ENCODE results near the gene MGMT.

Gene MGMT

DNA sequence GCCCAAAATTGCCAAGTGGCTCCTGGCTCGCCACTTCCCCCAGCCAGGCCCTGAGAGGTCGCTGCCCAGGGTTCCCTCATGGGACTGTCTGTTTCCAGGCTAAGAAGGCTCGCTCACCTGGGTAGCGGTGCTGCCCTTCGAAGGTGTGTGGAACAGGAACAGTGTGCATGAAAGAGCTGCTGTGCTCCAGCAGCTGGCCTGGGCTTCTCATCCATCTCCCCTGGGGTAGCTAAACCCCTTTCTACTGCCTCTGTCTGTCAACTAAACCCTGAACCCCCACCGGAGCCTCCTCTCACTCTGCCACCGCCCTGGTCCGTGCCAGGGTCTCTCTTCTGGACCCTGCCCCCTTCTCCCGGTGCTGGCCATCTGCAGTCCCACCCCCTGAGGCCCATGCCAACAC lies 344.2 kb downstream of the MGMT start:
- DNase-seq (ENCODE audit: low spot score): no peak
- H3K27ac ChIP-seq: no peak overlapping the region
- TF ChIP-seq, protein P1, sequence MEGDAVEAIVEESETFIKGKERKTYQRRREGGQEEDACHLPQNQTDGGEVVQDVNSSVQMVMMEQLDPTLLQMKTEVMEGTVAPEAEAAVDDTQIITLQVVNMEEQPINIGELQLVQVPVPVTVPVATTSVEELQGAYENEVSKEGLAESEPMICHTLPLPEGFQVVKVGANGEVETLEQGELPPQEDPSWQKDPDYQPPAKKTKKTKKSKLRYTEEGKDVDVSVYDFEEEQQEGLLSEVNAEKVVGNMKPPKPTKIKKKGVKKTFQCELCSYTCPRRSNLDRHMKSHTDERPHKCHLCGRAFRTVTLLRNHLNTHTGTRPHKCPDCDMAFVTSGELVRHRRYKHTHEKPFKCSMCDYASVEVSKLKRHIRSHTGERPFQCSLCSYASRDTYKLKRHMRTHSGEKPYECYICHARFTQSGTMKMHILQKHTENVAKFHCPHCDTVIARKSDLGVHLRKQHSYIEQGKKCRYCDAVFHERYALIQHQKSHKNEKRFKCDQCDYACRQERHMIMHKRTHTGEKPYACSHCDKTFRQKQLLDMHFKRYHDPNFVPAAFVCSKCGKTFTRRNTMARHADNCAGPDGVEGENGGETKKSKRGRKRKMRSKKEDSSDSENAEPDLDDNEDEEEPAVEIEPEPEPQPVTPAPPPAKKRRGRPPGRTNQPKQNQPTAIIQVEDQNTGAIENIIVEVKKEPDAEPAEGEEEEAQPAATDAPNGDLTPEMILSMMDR (conservative IDR thresholded peaks at IDR 0.05; ENCODE audit: low read depth): no peak
- ChIA-PET POLR2A (ENCODE audit: low non-redundant PET) (no interaction called here), CTCF (no interaction called here)

DNA sequence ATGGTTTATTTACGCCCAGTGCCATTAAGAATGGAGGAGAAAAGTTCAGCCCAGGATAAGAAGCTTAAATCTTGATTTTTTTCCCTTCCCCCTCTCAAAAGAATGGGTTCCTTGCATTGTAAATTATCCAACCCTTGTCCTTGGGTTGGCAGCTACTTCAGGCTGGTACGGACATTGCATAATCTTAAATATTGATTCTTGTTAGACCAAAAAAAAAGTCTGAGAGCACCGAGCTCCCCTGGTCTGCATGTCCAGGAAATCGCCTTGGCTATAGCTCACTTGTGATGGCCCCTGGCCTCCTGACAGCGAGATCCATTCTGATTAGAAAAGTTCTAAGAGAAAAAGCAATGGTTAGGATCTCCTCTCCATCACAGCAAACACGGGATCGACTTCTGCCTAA lies 345.4 kb downstream of the MGMT start:
- TF ChIP-seq, protein P1 (conservative IDR thresholded peaks at IDR 0.05; ENCODE audit: low read depth): no peak
- DNase-seq (ENCODE audit: low spot score): no peak
- POLR2A ChIA-PET (ENCODE audit: low non-redundant PET): no interaction called here
- CTCF ChIA-PET: interaction anchor here (0.6 kb wide), 1 partner anchor 314 kb away, joined by 4 read pairs; no protein-coding TSS in a partner anchor
- no peak overlapping the region for H3K27ac ChIP-seq

DNA sequence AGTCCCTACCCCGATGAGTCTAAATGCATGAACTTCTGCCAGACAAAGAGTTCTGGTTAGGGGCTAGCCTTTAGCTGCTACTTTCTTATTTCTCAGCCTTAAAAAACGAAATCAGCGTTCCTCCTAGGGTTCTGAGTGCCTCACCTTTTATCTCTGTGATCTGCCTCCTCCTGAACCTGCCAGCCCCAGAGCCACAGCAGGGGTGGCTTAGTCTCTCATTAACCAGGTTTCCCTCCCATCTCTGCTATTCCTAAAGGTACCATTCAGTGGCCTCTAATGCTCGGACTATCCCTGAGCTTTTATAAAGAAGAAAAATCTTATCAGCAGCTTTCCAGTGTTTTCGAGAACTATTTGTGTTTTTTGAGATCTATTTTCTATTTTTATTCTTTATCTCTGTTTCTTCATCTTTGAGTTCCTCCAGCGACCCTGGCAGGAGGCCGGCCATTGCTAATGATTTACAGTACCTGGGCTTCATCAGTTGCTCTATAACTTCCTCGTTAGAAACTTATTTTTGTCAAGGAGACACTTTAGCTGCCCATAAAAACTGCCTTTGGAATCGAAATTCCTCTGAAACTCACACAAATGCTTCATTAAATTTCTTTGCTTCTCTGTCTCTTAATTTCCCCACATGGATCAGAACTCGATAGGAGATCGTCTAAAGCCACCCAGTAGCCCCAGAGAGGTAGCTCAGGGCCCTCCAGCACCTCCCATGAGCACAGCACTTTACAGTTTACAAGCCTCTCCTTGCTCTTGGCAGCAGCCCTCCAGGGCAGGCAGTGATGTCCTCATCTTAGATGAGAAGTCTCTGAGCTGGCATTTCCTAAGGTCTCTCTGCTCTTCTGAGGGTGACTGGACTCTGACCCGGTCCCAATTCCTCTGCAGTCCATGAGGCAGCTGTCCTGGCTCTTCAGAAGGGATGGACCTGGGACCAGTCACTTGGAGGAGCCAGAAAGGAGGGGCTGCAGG lies 347.9 kb downstream of the MGMT start:
- H3K27ac ChIP-seq: no peak overlapping the region
- DNase-seq (ENCODE audit: low spot score): no peak
- ChIA-PET CTCF (interaction anchor here (0.5 to 0.8 kb wide), 3 partner anchors 9 to 74 kb away, joined by 3 to 4 read pairs (median 3); no protein-coding TSS in a partner anchor), POLR2A (ENCODE audit: low non-redundant PET) (no interaction called here)
- TF ChIP-seq, protein P1 (conservative IDR thresholded peaks at IDR 0.05; ENCODE audit: low read depth): no peak

DNA sequence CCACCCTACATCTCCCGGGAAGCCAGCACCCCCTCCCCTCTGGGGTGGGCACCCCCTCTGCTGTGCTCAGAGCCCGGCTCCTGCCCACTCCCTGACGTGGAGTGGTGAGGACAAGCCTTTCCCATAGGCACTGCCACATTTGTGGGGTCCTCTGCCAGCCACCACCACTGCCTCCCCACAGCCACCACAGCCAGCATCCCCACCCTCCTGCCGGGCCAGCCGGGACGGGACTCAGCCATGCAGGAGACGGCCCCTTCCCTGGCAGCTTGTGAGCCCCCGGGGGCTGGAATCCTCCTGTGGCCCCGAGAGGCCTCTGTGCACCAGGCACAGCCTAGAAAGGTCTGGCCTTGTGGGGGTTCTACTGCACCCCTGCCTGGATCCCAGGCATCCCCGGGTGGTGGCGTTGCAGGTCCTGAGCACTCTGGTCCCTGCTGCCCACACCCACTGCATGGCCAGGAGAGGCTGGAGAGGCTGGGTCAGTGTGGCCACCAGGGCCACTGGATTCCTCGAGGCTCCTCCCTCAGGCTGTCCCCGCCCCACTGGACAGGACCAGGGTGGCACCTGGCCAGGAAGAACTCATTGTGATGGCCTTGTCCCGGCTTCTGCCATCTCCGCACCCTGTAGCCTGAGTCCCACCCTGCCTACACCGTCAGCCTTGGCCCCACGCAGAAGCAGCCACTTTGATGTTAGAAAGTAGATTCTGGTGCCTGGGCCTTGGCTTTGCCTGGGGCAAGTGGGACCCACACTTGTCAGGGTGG lies 349.0 kb downstream of the MGMT start:
- ChIA-PET POLR2A (ENCODE audit: low non-redundant PET) (no interaction called here), CTCF (interaction anchor here (0.8 kb wide), 1 partner anchor 10 kb away, joined by 3 read pairs; no protein-coding TSS in a partner anchor)
- TF ChIP-seq, protein P1 (conservative IDR thresholded peaks at IDR 0.05; ENCODE audit: low read depth): no peak
- no peak overlapping the region for H3K27ac ChIP-seq
- DNase-seq (ENCODE audit: low spot score): no peak

DNA sequence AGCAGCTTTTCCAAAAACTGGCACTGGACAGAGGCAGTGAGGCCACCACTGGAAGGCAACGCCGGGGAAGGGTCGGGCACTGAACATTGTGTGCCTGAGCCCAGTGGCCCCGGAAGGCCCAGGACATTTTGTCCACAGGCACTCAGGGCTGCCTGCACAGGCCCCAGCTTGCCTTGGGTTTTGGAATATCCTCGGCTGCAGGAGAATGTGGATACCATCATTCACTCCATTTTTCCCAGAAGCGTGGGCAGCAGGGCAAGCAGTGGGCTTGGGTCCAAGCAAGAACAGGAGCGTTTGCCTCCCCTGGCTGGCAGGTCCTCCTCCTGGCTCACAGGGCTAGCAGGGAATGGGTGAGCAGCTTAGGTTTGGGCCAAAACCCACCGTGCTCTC lies 349.6 kb downstream of the MGMT start:
- no peak overlapping the region for H3K27ac ChIP-seq
- DNase-seq (ENCODE audit: low spot score): no peak
- TF ChIP-seq, protein P1 (conservative IDR thresholded peaks at IDR 0.05; ENCODE audit: low read depth): no peak

More for the DNA sequence above, 349.6 kb downstream of the MGMT start:
- CTCF ChIA-PET: no interaction called here
- POLR2A ChIA-PET (ENCODE audit: low non-redundant PET): no interaction called here
